Measurements from ENCODE around the gene FIBIN.
"Not testable (repeated sequence)": the region's sequence is repeated elsewhere in the genome, so short reads cannot be mapped to it uniquely, and the experiment has no call there.

Gene FIBIN

DNA sequence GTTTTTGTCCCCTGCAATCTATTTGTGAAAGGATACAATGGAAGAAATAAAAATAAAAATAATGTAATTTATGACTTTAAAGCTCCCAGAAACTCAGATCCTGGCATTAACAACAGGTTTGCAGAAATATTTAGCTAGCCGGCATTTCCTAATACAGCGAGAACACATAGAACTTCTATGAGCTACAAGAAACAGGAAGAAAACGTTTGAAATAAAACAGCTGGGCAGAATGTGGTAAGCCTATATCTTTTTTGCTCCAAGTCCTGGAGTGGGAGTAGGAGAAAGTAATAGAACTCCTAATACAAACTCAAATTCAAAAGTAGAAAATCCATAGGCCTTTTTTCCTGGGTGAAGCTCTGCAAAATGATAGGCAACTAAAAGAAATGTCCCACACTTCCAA, 29.6 kb upstream of the FIBIN start:
- Mint-ChIP-seq H3K27me3 (no peaks in the 10 kb centered on the region), H3K36me3 (no peaks in the 10 kb centered on the region), H3K4me3 (no peak overlapping the region), H3K27ac (no peak overlapping the region), H3K4me1 (no peaks in the 10 kb centered on the region), H3K9me3 (no peaks in the 10 kb centered on the region)
- ATAC-seq, result no peak

- H3K27ac Mint-ChIP-seq, H3K4me3 Mint-ChIP-seq, ATAC-seq, H3K36me3 Mint-ChIP-seq, H3K27me3 Mint-ChIP-seq, H3K9me3 Mint-ChIP-seq, H3K4me1 Mint-ChIP-seq: not testable (repeated sequence)
These were observed 28.9 kb upstream of the FIBIN start for GRCh38 chr11:26964847-26965485.

GRCh38 chr11:26971961-26972360, 22.0 kb upstream of the FIBIN start:
- no peak overlapping the region for H3K4me3 Mint-ChIP-seq
- H3K36me3 Mint-ChIP-seq, result no peaks in the 10 kb centered on the region
- H3K27ac Mint-ChIP-seq, result no peak overlapping the region
- no peaks in the 10 kb centered on the region for H3K27me3 Mint-ChIP-seq
- no peak for ATAC-seq
- peaks cover 2% of the 10 kb centered on the region for H3K9me3 Mint-ChIP-seq
- H3K4me1 Mint-ChIP-seq, result no peaks in the 10 kb centered on the region

GRCh38 chr11:26974069-26974783, 19.7 kb upstream of the FIBIN start:
- Mint-ChIP-seq H3K4me1 (no peaks in the 10 kb centered on the region), H3K36me3 (no peaks in the 10 kb centered on the region), H3K9me3 (peaks cover 2% of the 10 kb centered on the region), H3K27ac (no peak overlapping the region), H3K27me3 (no peaks in the 10 kb centered on the region), H3K4me3 (no peak overlapping the region)
- ATAC-seq, result no peak

DNA sequence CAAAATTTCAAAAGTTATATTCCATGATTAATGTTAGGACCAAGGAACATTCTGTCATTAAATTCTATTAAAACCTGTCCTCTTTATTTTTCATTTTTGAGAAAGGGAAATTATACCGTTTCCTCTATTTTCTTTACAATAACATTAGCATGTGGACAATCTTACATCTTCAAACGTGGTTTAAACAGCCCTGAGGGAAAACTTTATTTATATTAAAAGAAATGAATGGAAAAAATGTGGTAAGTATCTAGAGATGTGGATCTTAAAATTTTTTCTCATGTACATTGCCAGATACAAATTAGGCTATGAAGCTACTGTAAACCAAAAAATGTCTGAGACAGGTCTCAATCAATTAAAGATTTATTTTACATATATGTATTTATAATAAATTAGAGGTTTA, 18.9 kb upstream of the FIBIN start:
- no peaks in the 10 kb centered on the region for H3K4me1 Mint-ChIP-seq
- H3K4me3 Mint-ChIP-seq, result no peak overlapping the region
- no peak for ATAC-seq
- no peaks in the 10 kb centered on the region for H3K27me3 Mint-ChIP-seq
- H3K36me3 Mint-ChIP-seq, result no peaks in the 10 kb centered on the region
- H3K9me3 Mint-ChIP-seq, result peaks cover 7% of the 10 kb centered on the region
- no peak overlapping the region for H3K27ac Mint-ChIP-seq

- ATAC-seq, result no peak
- H3K4me1 Mint-ChIP-seq, result no peaks in the 10 kb centered on the region
- H3K27me3 Mint-ChIP-seq, result no peaks in the 10 kb centered on the region
- no peaks in the 10 kb centered on the region for H3K36me3 Mint-ChIP-seq
- no peak overlapping the region for H3K4me3 Mint-ChIP-seq
- peaks cover 10% of the 10 kb centered on the region for H3K9me3 Mint-ChIP-seq
- H3K27ac Mint-ChIP-seq, result no peak overlapping the region
These were observed 17.5 kb upstream of the FIBIN start for GRCh38 chr11:26976389-26976788.

GRCh38 chr11:26977209-26977608, 16.7 kb upstream of the FIBIN start:
- not testable (repeated sequence) for H3K27me3 Mint-ChIP-seq

DNA sequence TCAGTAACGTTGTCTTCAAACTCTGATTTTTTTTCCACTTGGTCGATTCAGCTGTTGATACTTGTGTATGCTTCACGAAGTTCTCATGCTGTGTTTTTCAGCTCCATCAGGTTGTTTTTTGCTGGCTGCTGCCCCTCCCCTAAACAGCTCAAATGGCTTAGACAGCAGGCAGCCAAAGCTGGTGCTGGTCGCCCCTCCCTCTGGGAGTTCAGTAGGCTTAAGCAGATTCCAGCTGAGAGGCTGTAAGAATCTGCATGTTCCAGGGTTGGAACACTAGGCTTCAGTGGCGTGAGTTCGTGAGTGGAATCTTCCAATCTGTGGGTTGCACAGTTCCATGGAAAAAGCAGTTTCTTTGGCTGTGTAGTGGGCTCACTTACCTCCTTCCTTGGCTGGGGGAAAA, 10.3 kb upstream of the FIBIN start:
- Mint-ChIP-seq H3K27ac (no peak overlapping the region), H3K4me3 (no peak overlapping the region), H3K27me3 (no peaks in the 10 kb centered on the region), H3K36me3 (no peaks in the 10 kb centered on the region), H3K9me3 (peaks cover 20% of the 10 kb centered on the region), H3K4me1 (no peaks in the 10 kb centered on the region)
- ATAC-seq, result no peak

More at GRCh38 chr11:26977209-26977608, 16.7 kb upstream of the FIBIN start:
- not testable (repeated sequence) for H3K4me1 Mint-ChIP-seq, ATAC-seq, H3K27ac Mint-ChIP-seq, H3K4me3 Mint-ChIP-seq, H3K36me3 Mint-ChIP-seq
- peaks cover 10% of the 10 kb centered on the region for H3K9me3 Mint-ChIP-seq

DNA sequence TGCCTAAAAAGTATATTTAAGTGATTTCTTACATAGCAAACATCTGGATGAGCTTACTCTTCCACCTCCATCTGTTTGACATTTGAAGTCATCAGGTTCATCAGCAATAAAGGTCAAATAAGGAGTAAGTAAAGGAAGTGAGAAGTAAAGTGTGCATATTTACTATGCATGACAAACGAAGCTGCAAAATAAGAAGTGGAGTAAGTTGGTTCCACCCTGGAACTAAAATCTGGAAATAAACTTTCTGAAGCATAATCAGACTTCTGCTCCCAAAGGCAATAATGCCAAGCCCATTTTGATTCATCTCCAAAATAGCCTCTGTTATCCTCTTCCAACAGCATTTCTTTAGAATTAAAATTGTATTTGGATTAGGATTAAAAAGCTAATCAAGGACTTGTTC, 8.4 kb upstream of the FIBIN start:
- no peak overlapping the region for H3K27ac Mint-ChIP-seq
- no peaks in the 10 kb centered on the region for H3K27me3 Mint-ChIP-seq
- ATAC-seq, result no peak
- no peaks in the 10 kb centered on the region for H3K36me3 Mint-ChIP-seq
- peaks cover 15% of the 10 kb centered on the region for H3K9me3 Mint-ChIP-seq
- H3K4me1 Mint-ChIP-seq, result no peaks in the 10 kb centered on the region
- H3K4me3 Mint-ChIP-seq, result no peak overlapping the region

DNA sequence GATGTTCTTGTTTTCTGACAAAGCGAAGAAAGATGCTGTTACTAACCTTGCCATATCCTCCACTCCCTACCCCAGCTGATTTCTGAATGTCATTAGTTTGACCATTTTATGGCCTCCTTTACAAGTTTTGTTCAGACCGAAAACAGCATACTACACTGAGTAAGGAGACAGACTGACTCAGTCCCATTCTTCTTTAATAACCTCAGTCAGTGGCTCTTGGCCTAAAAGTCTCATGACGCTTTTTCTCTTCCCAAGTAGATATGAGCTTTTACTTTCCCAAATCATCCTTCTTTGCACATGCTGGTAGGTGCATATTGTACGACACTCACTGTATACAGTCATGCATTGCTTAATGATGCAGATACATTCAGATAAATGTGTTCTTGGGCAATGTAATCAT, 8.0 kb upstream of the FIBIN start:
- H3K27ac Mint-ChIP-seq, result no peak overlapping the region
- peaks cover 13% of the 10 kb centered on the region for H3K9me3 Mint-ChIP-seq
- ATAC-seq, result peak; percentile 8
- H3K27me3 Mint-ChIP-seq, result no peaks in the 10 kb centered on the region
- H3K36me3 Mint-ChIP-seq, result no peaks in the 10 kb centered on the region
- H3K4me1 Mint-ChIP-seq, result no peaks in the 10 kb centered on the region
- H3K4me3 Mint-ChIP-seq, result no peak overlapping the region

DNA sequence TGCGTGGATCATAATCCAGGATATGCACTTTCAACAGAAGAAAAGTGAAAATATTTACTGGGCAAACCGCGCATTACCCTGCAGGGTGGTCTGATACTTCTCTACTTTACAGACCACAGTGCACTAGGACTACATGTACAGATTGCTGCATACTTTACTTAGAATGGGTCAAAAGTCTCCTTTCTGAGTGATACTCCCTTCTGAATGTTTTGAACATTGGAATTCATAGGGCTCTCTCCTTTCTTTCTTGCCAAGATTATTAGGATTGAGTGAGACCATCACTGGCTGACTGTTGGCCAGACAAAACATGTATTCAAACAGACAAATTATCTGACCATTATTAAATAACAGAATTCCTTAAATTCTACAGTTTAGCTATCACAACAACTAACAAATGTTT, 6.6 kb upstream of the FIBIN start:
- no peak overlapping the region for H3K4me3 Mint-ChIP-seq
- ATAC-seq, result no peak

DNA sequence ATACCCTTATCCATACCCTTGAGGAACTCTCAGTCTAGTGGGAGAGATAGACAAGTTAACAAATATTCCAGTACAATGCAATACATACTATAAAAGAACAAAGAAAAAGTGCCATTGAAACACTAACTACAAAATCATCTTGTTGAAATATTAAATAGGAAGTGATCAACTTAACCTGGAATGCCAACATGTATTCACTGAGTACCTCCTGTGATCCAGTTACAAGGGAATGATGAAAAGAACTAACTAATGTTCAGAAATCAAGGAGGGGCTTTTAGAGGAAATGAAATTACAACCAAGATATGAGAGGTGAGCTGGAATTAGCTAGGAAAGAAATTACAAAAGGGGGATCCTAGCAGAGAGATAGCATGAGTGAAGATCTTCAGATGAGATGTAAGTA, 6.2 kb upstream of the FIBIN start:
- Mint-ChIP-seq H3K27ac (no peak overlapping the region), H3K4me1 (no peaks in the 10 kb centered on the region), H3K27me3 (no peaks in the 10 kb centered on the region), H3K4me3 (no peak overlapping the region), H3K9me3 (peaks cover 9% of the 10 kb centered on the region), H3K36me3 (no peaks in the 10 kb centered on the region)
- no peak for ATAC-seq

More for the DNA sequence above, 6.6 kb upstream of the FIBIN start:
- peaks cover 12% of the 10 kb centered on the region for H3K9me3 Mint-ChIP-seq
- H3K27ac Mint-ChIP-seq, result no peak overlapping the region
- no peaks in the 10 kb centered on the region for H3K4me1 Mint-ChIP-seq
- H3K36me3 Mint-ChIP-seq, result no peaks in the 10 kb centered on the region
- no peaks in the 10 kb centered on the region for H3K27me3 Mint-ChIP-seq

GRCh38 chr11:26992031-26992541, 1.8 kb upstream of the FIBIN start:
- ATAC-seq, result no peak
- H3K27me3 Mint-ChIP-seq, result no peaks in the 10 kb centered on the region
- H3K4me1 Mint-ChIP-seq, result no peaks in the 10 kb centered on the region
- H3K9me3 Mint-ChIP-seq, result no peaks in the 10 kb centered on the region
- no peak overlapping the region for H3K4me3 Mint-ChIP-seq
- H3K27ac Mint-ChIP-seq, result no peak overlapping the region
- H3K36me3 Mint-ChIP-seq, result no peaks in the 10 kb centered on the region

GRCh38 chr11:26994631-26995095, 751 bp downstream of the FIBIN start:
- Mint-ChIP-seq H3K9me3 (no peaks in the 10 kb centered on the region), H3K27me3 (no peaks in the 10 kb centered on the region), H3K4me3 (no peak overlapping the region), H3K27ac (no peak overlapping the region), H3K4me1 (no peaks in the 10 kb centered on the region), H3K36me3 (no peaks in the 10 kb centered on the region)
- ATAC-seq, result peak; percentile 8

GRCh38 chr11:26995701-26996460, 2.0 kb downstream of the FIBIN start:
- Mint-ChIP-seq H3K27ac (no peak overlapping the region), H3K27me3 (no peaks in the 10 kb centered on the region), H3K4me3 (no peak overlapping the region), H3K9me3 (no peaks in the 10 kb centered on the region), H3K36me3 (no peaks in the 10 kb centered on the region), H3K4me1 (no peaks in the 10 kb centered on the region)
- ATAC-seq, result no peak
